WTC11 (cell line): ENCODE data around the gene BCOR. TPM values are rescaled to one million over a fixed set of nuclear protein-coding genes. Genes with fewer than 3 reads are reported as not detected.
A peak's percentile ranks its signal among the peaks of the same experiment; 100 is the strongest.

Source experiments
- ATAC-seq: fragments of 200-7000 bp; cut with Tn5 transposase; 2 replicates; pipeline ENCODE4 v1.10.0; 2021; ENCODE audit warnings: mild to moderate bottlenecking, moderate library complexity
- CTCF ChIA-PET: fragments of 300-600 bp; sonication (Branson Sonifier 250); formaldehyde crosslinking; loops from one replicate; lab custom pipeline; 2021; ENCODE audit warnings: antibody characterized with exemption; lab: Charles Lee
- POLR2A ChIA-PET: fragments of 350-600 bp; sonication (Branson Sonifier 250); formaldehyde crosslinking; loops from one replicate; lab custom pipeline; 2021; ENCODE audit warnings: antibody characterized with exemption; lab: Charles Lee
- DNase-seq: peaks from one replicate; pipeline ENCODE4 v3.0.0; 2021; ENCODE audit warnings: low spot score
- H3K27ac Mint-ChIP-seq: 2 replicates; pipeline ENCODE4 v1.8.0; 2021; ENCODE audit warnings: mixed read lengths
- H3K27me3 Mint-ChIP-seq: 2 replicates; pipeline ENCODE4 v1.8.0; 2021; ENCODE audit warnings: low read depth, mild to moderate bottlenecking, moderate library complexity, mixed read lengths
- H3K36me3 Mint-ChIP-seq: 2 replicates; pipeline ENCODE4 v1.8.0; 2021; ENCODE audit warnings: mixed read lengths
- H3K4me1 Mint-ChIP-seq: 2 replicates; pipeline ENCODE4 v1.8.0; 2022; ENCODE audit warnings: mixed read lengths
- H3K4me3 Mint-ChIP-seq: 2 replicates; pipeline ENCODE4 v1.8.0; 2021; ENCODE audit warnings: mild to moderate bottlenecking, moderate library complexity, mixed read lengths
- H3K9me3 Mint-ChIP-seq: 2 replicates; pipeline ENCODE4 v1.8.0; 2021; ENCODE audit warnings: mixed read lengths
- ATF1 ChIP-seq: sonication (generic); formaldehyde crosslinking; IDR thresholded peaks from 2 replicates; pipeline ENCODE4 v1.8.1; 2023; ENCODE audit warnings: mild to moderate bottlenecking, moderate library complexity, missing genetic modification reagents
- CDX4 ChIP-seq: fragments of 250-450 bp; sonication (Bioruptor Pico); IDR thresholded peaks from 2 replicates; pipeline ENCODE4 v1.9.0; 2021; ENCODE audit warnings: moderate library complexity, mild to moderate bottlenecking, inconsistent platforms, borderline replicate concordance
- CTCF ChIP-seq: fragments of 200-600 bp; IDR thresholded peaks from 2 replicates; pipeline ENCODE4 v1.8.0; 2022; ENCODE audit warnings: antibody characterized with exemption
- ERG ChIP-seq: fragments of 250-450 bp; sonication (Bioruptor Pico); IDR thresholded peaks from 2 replicates; pipeline ENCODE4 v1.8.0; 2021; ENCODE audit warnings: mild to moderate bottlenecking
- FOXP1 ChIP-seq: sonication (generic); formaldehyde crosslinking; IDR thresholded peaks from 2 replicates; pipeline ENCODE4 v1.8.0; 2022; ENCODE audit warnings: missing genetic modification reagents, mild to moderate bottlenecking, moderate library complexity, borderline replicate concordance
- FOXP4 ChIP-seq: sonication (generic); formaldehyde crosslinking; IDR thresholded peaks from 2 replicates; pipeline ENCODE4 v1.8.0; 2022; ENCODE audit warnings: mild to moderate bottlenecking, missing genetic modification reagents
- GTF2I ChIP-seq: fragments of 250-450 bp; sonication (Bioruptor Pico); conservative IDR thresholded peaks from 2 replicates; pipeline ENCODE4 v1.4.0; 2021; ENCODE audit warnings: mild to moderate bottlenecking
- IRF2 ChIP-seq: sonication (generic); formaldehyde crosslinking; IDR thresholded peaks from 2 replicates; pipeline ENCODE4 v1.8.0; 2022; ENCODE audit warnings: low read depth, missing genetic modification reagents, borderline replicate concordance
- MAX ChIP-seq: sonication (generic); formaldehyde crosslinking; IDR thresholded peaks from 2 replicates; pipeline ENCODE4 v1.8.0; 2022; ENCODE audit warnings: mild to moderate bottlenecking, missing genetic modification reagents
- MXD4 ChIP-seq: fragments of 250-450 bp; sonication (Bioruptor Pico); IDR thresholded peaks from 2 replicates; pipeline ENCODE4 v1.8.0; 2021; ENCODE audit warnings: mild to moderate bottlenecking, moderate library complexity, borderline replicate concordance
- NFATC4 ChIP-seq: fragments of 250-450 bp; sonication (Bioruptor Pico); IDR thresholded peaks from 2 replicates; pipeline ENCODE4 v1.9.0; 2021; ENCODE audit warnings: mild to moderate bottlenecking
- NR3C1 ChIP-seq: sonication (generic); formaldehyde crosslinking; conservative IDR thresholded peaks from 2 replicates; pipeline ENCODE4 v1.8.1; 2023; ENCODE audit warnings: low read depth, mild to moderate bottlenecking, missing genetic modification reagents
- SMAD4 ChIP-seq: sonication (generic); formaldehyde crosslinking; IDR thresholded peaks from 2 replicates; pipeline ENCODE4 v1.8.0; 2022; ENCODE audit warnings: mild to moderate bottlenecking, missing genetic modification reagents
- TCF7 ChIP-seq: sonication (generic); formaldehyde crosslinking; IDR thresholded peaks from 2 replicates; pipeline ENCODE4 v1.8.0; 2022; ENCODE audit warnings: mild to moderate bottlenecking, low read depth, missing genetic modification reagents, moderate library complexity
- ZBTB43 ChIP-seq: sonication (generic); formaldehyde crosslinking; IDR thresholded peaks from 2 replicates; pipeline ENCODE4 v1.8.1; 2023; ENCODE audit warnings: mild to moderate bottlenecking, missing genetic modification reagents
- ZNF219 ChIP-seq: sonication (generic); formaldehyde crosslinking; IDR thresholded peaks from 2 replicates; pipeline ENCODE4 v1.8.0; 2023; ENCODE audit warnings: missing genetic modification reagents, mild to moderate bottlenecking, borderline replicate concordance
- ZNF396 ChIP-seq: fragments of 250-450 bp; sonication (Bioruptor Pico); IDR thresholded peaks from 2 replicates; pipeline ENCODE4 v1.8.0; 2021; ENCODE audit warnings: mild to moderate bottlenecking, moderate library complexity, borderline replicate concordance
- ZNF425 ChIP-seq: fragments of 250-450 bp; sonication (Bioruptor Pico); conservative IDR thresholded peaks from 2 replicates; pipeline ENCODE4 v1.9.0; 2021; ENCODE audit warnings: mild to moderate bottlenecking
- ZNF532 ChIP-seq: fragments of 250-450 bp; sonication (Bioruptor Pico); IDR thresholded peaks from 2 replicates; pipeline ENCODE4 v1.9.0; 2021; ENCODE audit warnings: mild to moderate bottlenecking, borderline replicate concordance
- total RNA-seq: library from RNA; stranded (reverse); gene quantifications from 3 replicates; pipeline ENCODE4 v1.2.3, GENCODE V29; 2021

BCOR gene
- total RNA-seq, 1 experiment from 2014 or later = 44.5 TPM

- no peaks in the 10 kb centered on the region for H3K9me3 Mint-ChIP-seq
- ChIA-PET POLR2A (interaction anchor here (0.9 to 1.2 kb wide), 5 partner anchors 36 to 196 kb away, joined by 3 to 9 read pairs (median 3); no protein-coding TSS in a partner anchor), CTCF (interaction anchor here (0.7 to 1.2 kb wide), 5 partner anchors 44 to 324 kb away, joined by 3 to 6 read pairs (median 3); no protein-coding TSS in a partner anchor)
- ATAC-seq (peak; percentile 2; the same call in 1 of the 2 replicates), DNase-seq (no peak)
- H3K4me3 Mint-ChIP-seq = peak overlapping the region; percentile 66
- peaks cover 62% of the 10 kb centered on the region for H3K27me3 Mint-ChIP-seq
- no peak overlapping the region for H3K27ac Mint-ChIP-seq
- no peaks in the 10 kb centered on the region for H3K36me3 Mint-ChIP-seq
- TF ChIP-seq ZNF532 (no peak), NFATC4 (no peak), ERG (CRISPR knock-in tag) (no peak), CTCF (no peak), CDX4 (CRISPR knock-in tag) (no peak), MAX (CRISPR knock-in tag) (no peak), FOXP4 (no peak), ATF1 (CRISPR knock-in tag) (no peak), FOXP1 (CRISPR knock-in tag) (no peak), ZNF219 (CRISPR knock-in tag) (no peak), IRF2 (CRISPR knock-in tag) (no peak), GTF2I (CRISPR knock-in tag) (no peak), ZBTB43 (CRISPR knock-in tag) (no peak), NR3C1 (CRISPR knock-in tag) (no peak), TCF7 (CRISPR knock-in tag) (no peak), MXD4 (CRISPR knock-in tag) (no peak), ZNF425 (CRISPR knock-in tag) (no peak), ZNF396 (CRISPR knock-in tag) (no peak), SMAD4 (CRISPR knock-in tag) (no peak)
- H3K4me1 Mint-ChIP-seq = peaks cover 32% of the 10 kb centered on the region
Measured at GRCh38 chrX:40012868-40013265, 84.9 kb downstream of the BCOR start.
